GM20431 (cell line): ENCODE data around the gene GDF9.

Experiments
- in situ Hi-C: fragments of 300-500 bp; cut with MseI, MboI; formaldehyde crosslinking; loops from one replicate; pipeline ENCODE4 v1.15.0; 2020; ENCODE audit warnings: low sequenced_read_pairs; ENCODE audit not compliant: unreplicated experiment

The GDF9 gene

GRCh38 chr5:132823481-132824050 is 42.7 kb downstream of the GDF9 start:
- in situ Hi-C loops, result no loop called here

GRCh38 chr5:132822650-132823480 is 43.4 kb downstream of the GDF9 start:
- in situ Hi-C loops, result no loop called here

GRCh38 chr5:132821791-132822190 is 44.5 kb downstream of the GDF9 start:
- in situ Hi-C loops, result no loop called here

- in situ Hi-C loops, result no loop called here
These were observed 44.9 kb downstream of the GDF9 start for GRCh38 chr5:132821350-132821749.

DNA sequence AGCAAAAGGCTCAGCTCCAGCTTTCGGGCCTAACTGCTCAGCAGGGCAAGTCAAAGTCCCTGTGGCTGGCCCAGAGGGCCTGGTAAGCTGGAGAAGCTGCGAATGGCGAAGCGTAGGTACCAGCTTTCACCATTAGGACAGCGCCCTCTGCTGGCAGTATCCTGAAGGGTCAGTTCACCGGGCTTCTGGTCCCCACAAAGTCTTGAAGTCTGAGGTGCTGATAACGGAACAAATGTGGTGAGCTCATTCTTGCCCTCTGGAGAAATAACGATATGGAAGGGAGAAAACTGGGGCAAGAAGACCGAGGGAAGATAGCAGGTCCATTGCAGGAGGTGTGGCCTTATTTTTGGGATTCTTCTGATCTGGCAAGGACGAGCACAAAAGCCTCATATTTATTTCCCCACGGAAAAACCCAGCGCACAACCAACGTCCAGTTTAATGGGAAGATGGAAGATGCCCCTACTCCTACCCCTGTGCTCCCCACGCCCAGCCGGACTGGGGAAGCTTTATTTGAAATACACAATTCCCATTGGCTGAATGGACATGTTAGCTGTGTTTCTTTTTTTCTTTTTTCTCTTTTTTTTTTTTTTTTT is 46.0 kb downstream of the GDF9 start:
- in situ Hi-C loops, result no loop called here

DNA sequence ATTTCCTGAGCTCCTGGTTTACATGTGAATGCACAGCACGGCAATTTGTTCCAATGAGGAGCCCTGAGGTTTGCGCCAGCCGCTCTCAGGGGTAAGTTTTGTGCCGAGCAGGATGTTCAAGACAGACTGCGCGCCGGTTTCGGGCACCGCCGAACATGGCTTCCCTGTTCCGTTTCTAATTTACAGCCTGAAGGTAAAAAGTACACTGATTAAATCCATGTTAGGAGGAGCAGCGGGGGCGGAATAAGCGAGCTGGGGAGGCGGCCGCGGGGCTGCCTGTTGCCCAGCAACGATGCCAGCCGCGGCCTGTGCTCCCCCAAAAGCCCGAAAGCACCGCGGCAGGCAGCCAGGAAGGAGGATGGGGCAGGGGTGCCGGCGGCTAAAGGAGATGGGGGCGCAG is 46.8 kb downstream of the GDF9 start:
- in situ Hi-C loops, result no loop called here

DNA sequence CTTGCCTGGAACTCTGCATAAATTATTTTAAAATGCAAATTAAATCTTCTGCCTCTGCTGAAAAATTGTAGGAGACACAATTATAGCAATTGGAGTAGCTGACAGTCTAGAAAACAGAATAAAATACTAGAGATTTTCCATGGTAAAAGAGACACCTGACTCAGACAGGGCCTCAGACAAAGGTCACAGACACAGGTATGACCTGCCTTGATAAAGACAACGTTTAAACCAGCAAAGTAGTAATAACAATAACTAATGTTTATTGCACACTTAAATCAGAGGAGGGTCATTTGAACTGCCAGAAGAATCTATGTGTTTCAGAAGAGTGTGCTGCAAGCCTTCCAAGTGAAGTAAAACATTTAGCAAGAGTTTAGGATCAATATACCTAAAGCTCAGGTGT is 49.3 kb downstream of the GDF9 start:
- in situ Hi-C loops, result no loop called here

- in situ Hi-C loops, result no loop called here
These were observed 49.7 kb downstream of the GDF9 start for GRCh38 chr5:132816554-132816953.

DNA sequence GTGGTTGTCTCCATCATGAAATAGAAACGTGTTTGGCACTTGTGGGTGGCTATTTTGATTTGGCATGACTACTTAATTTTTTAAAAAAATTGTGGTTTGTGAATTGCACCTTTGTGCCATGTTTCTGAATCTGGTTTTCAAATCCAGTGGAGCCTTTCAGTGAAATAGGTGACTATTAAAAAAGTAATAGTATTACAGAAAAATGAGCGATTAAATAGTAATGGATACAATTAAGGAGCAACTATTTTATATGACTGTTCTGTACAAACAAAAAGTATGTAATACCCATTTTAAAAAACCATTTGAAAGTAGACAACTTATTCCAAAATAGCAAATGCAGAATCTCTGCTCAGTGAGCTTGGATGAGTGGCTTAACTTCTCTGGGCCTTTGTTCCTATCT is 50.2 kb downstream of the GDF9 start:
- in situ Hi-C loops, result no loop called here

DNA sequence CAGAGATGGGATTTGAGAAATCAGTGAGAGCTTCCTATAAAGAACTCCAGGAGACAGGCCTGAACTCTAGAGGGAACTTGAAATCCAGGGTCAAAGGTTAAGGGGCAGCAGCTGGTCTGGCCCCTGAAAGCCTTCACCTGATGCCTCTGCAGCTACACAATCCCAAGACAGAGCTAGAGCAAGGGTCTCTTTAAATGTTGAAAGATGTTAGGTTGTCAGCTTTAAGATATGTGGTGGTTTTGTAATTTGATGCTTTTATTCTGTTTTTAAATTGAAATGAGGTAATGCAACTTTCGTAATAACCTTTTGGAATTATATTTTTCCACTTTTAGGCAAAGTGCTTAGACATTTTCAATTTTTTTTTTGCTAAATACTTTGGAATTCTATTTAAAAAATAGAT is 50.8 kb downstream of the GDF9 start:
- in situ Hi-C loops, result no loop called here

DNA sequence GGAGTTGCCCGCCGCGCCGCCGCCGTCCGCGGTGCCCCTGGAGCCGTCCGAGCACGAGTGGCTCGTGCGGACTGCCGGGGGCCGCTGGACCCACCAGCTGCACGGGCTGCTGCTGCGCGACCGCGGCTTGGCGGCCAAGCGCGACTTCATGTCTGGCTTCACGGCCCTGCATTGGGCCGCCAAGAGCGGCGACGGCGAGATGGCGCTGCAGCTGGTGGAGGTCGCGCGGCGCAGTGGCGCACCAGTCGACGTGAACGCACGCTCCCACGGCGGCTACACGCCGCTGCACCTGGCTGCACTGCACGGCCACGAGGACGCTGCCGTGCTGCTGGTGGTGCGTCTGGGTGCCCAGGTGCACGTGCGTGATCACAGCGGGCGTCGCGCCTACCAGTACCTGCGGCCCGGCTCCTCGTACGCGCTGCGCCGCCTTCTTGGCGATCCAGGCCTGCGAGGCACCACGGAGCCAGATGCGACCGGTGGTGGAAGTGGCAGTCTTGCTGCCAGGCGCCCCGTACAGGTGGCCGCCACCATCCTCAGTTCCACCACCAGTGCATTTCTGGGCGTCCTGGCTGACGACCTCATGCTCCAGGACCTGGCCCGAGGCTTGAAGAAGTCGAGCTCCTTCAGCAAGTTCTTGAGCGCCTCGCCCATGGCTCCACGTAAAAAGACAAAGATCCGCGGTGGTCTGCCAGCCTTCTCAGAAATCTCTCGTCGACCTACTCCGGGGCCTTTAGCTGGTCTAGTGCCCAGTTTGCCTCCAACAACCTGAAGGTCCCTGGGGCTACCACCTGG is 51.6 kb downstream of the GDF9 start:
- in situ Hi-C loops, result no loop called here

GRCh38 chr5:132813599-132814502 is 52.4 kb downstream of the GDF9 start:
- in situ Hi-C loops, result no loop called here

GRCh38 chr5:132812781-132813598 is 53.3 kb downstream of the GDF9 start, which contains the start of gene SOWAHA:
SOWAHA (plus strand) TSS chr5:132813302; CDS start chr5:132813622, 320 bp downstream.
- in situ Hi-C loops, result no loop called here

DNA sequence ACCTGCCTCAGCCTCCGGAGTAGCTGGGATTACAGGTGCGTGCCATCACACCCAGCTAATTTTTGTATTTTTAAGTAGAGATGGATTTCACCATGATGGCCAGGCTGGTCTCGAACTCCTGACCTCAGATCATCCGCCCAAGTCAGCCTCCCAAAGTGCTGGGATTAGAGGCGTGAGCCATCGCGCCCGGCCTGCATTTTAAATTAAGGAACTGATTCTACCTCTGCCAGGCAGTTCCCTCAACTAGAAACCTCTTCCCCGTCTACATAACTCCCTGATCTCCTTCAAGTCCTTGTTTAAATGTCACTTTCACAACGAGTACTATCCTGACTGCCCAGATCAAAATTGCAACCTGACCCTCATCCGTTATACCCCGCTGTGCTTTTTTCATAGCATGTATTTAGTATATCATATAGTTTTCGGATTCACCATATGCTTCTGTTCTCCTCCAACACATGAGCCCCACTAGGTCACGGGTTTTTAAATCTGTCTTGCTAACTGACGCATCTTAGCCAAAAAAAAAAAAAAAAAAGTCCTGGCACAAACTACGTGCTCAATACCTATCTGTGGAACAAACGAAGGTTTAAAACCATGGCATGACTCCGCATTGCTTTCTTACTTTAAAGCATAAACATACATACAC is 54.0 kb downstream of the GDF9 start:
- in situ Hi-C loops, result no loop called here
